MM.1S (cell line): ENCODE measurements around the gene SLC16A12.

Source experiments
- CTCF ChIP-seq: fragments of 300-600 bp; sonication (generic); IDR thresholded peaks from 2 replicates; pipeline ENCODE4 v1.5.1; 2016; ENCODE audit warnings: antibody characterized with exemption, low read length, mixed read lengths
- EZH2 ChIP-seq: fragments of 300-600 bp; sonication (generic); optimal IDR thresholded peaks from 2 replicates; pipeline ENCODE3; 2017; ENCODE audit warnings: low read depth, mild to moderate bottlenecking, antibody characterized with exemption, low read length, mixed read lengths

GRCh38 chr10:89537364-89537763 lies 2.0 kb upstream of the SLC16A12 start:
- TF ChIP-seq CTCF (no peak), EZH2 (no peak)
